Measurements from ENCODE around the gene STARD4. TPM values are rescaled to one million over a fixed set of nuclear protein-coding genes. Genes with fewer than 3 reads are reported as not detected.

Gene STARD4
- total and polyA plus RNA-seq, 2 of the 13 experiments (the other 11 are each of a cell fraction or from before 2014, with no cell fraction given), result 27.4 to 66.9 TPM

DNA sequence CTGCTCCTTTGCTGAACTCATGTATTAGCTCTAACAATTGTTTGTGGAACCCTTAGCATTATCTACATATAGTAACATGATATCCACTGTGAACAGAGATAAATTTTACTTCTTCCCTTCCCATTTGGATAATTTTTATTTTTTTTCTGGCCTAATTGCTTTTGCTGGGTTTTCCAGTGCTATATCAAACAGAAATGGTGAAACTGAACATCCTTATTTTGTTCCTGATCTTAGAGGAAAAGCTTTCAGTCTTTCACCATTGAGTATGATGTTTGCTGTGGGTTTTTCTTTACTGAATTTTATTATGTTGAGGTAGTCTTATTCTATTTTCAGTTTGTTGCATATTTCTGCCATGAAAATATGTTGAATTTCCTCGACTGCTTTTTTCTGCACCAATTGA lies 44.8 kb upstream of the STARD4 start:
- POLR2A ChIA-PET, result no interaction called here
- in situ Hi-C loops (cut with HindIII; ENCODE audit: extremely low pct_ligation_motif_present, low pct_unique_long_range_greater_than_20kb), result no loop called here
- FAIRE-seq (no peak), DNase-seq (ENCODE audit: low spot score) (no peak), ATAC-seq (no peak)
- intact Hi-C loops (cut with micrococcal nuclease; ENCODE audit: unreplicated experiment), result no loop called here
- CTCF ChIA-PET (ENCODE audit: low intra/inter-chr PET ratio, low total read pairs), result no interaction called here
- Histone ChIP-seq H3K9me3 (ENCODE audit: low read length) (no peaks in the 10 kb centered on the region), H3K27me3 (ENCODE audit: control insufficient read depth in 1 of 2, insufficient read depth in 2 of 2, low read length in 2 of 2) (no peaks in the 10 kb centered on the region), H3K79me2 (ENCODE audit: insufficient read depth, low read length) (no peaks in the 10 kb centered on the region), H3K36me3 (replicated peaks in 1 of 2; ENCODE audit: control insufficient read depth in 1 of 2, insufficient read depth in 2 of 2, low read length in 2 of 2) (no peaks in the 10 kb centered on the region), H4K20me1 (ENCODE audit: insufficient read depth, low read length) (no peaks in the 10 kb centered on the region), H3K4me2 (ENCODE audit: low read depth, low read length) (no peak overlapping the region), H3K9ac (ENCODE audit: insufficient read depth, low read depth, low read length) (no peak overlapping the region), H2AFZ (ENCODE audit: low read length) (no peak overlapping the region), H3K4me1 (ENCODE audit: insufficient read depth, low read length) (no peaks in the 10 kb centered on the region), H3K27ac (ENCODE audit: extremely low read length, insufficient read depth, low read length) (no peak overlapping the region), H3K4me3 (replicated peaks in 1 of 3; ENCODE audit: insufficient read depth in 1 of 3, low read depth in 2 of 3, low read length in 3 of 3) (no peak overlapping the region)
- no TSS peak for BruUV-seq (replicated peaks)
- 2% methylated on average over 1 of the region's 1 CpG for WGBS (ENCODE audit: low lambda C conversion rate)
- TF ChIP-seq STAT5B (CRISPR knock-in tag; IDR thresholded peaks at IDR 0.05), result no peak
- TF ChIP-seq MXD1 (CRISPR knock-in tag; IDR thresholded peaks at IDR 0.05), result no peak
- no peak for TF ChIP-seq FOSL1 (CRISPR knock-in tag; IDR thresholded peaks at IDR 0.05; ENCODE audit: borderline replicate concordance)
- no peak for TF ChIP-seq ZBTB49 (CRISPR knock-in tag; IDR thresholded peaks at IDR 0.05; ENCODE audit: borderline replicate concordance)
- TF ChIP-seq SRY (CRISPR knock-in tag; IDR thresholded peaks at IDR 0.05), result no peak

DNA sequence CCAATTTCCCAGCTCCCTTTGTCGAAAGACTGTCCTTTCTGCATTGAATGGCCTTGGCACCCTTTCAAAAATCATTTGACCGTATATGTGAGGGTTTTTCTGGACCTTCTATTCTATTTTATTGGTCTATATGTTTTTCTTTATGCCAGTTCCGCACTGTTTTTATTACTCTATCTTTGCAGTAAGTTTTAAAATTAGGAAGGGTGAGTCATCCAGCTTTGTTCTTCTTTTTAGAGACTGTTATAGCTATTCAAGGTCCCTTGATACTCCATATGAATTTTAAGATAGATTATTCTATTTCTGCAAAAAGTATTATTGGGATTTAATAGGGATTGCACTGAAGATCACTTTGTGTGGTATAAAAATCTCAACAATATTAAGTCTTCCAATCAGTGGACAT lies 44.2 kb upstream of the STARD4 start:
- FAIRE-seq, result no peak
- in situ Hi-C loops (cut with HindIII; ENCODE audit: extremely low pct_ligation_motif_present, low pct_unique_long_range_greater_than_20kb), result no loop called here
- H2AFZ ChIP-seq (ENCODE audit: low read length), result no peak overlapping the region
- no peaks in the 10 kb centered on the region for H3K4me1 ChIP-seq (ENCODE audit: insufficient read depth, low read length)
- H3K27me3 ChIP-seq (ENCODE audit: control insufficient read depth in 1 of 2, insufficient read depth in 2 of 2, low read length in 2 of 2), result no peaks in the 10 kb centered on the region
- H3K9ac ChIP-seq (ENCODE audit: insufficient read depth, low read depth, low read length), result no peak overlapping the region
- ATAC-seq, result no peak
- no peak overlapping the region for H3K4me2 ChIP-seq (ENCODE audit: low read depth, low read length)
- BruUV-seq (replicated peaks), result no TSS peak
- H4K20me1 ChIP-seq (ENCODE audit: insufficient read depth, low read length), result no peaks in the 10 kb centered on the region
- ChIA-PET POLR2A (no interaction called here), CTCF (ENCODE audit: low intra/inter-chr PET ratio, low total read pairs) (no interaction called here)
- H3K4me3 ChIP-seq (replicated peaks in 1 of 3; ENCODE audit: insufficient read depth in 1 of 3, low read depth in 2 of 3, low read length in 3 of 3), result no peak overlapping the region
- 3% methylated on average over 3 of the region's 3 CpGs for WGBS (ENCODE audit: low lambda C conversion rate)
- no peak for DNase-seq (ENCODE audit: low spot score)
- H3K9me3 ChIP-seq (ENCODE audit: low read length), result no peaks in the 10 kb centered on the region
- H3K79me2 ChIP-seq (ENCODE audit: insufficient read depth, low read length), result no peaks in the 10 kb centered on the region
- H3K27ac ChIP-seq (ENCODE audit: extremely low read length, insufficient read depth, low read length), result no peak overlapping the region
- intact Hi-C loops (cut with micrococcal nuclease; ENCODE audit: unreplicated experiment), result no loop called here
- H3K36me3 ChIP-seq (replicated peaks in 1 of 2; ENCODE audit: control insufficient read depth in 1 of 2, insufficient read depth in 2 of 2, low read length in 2 of 2), result no peaks in the 10 kb centered on the region
- TF ChIP-seq ZNF788 (CRISPR knock-in tag; IDR thresholded peaks at IDR 0.05; ENCODE audit: borderline replicate concordance) (no peak), KLF13 (CRISPR knock-in tag; IDR thresholded peaks at IDR 0.05) (no peak), KLF6 (CRISPR knock-in tag; IDR thresholded peaks at IDR 0.05) (no peak), ZNF598 (CRISPR knock-in tag; IDR thresholded peaks at IDR 0.05; ENCODE audit: borderline replicate concordance) (no peak), NAIF1 (CRISPR knock-in tag; IDR thresholded peaks at IDR 0.05; ENCODE audit: borderline replicate concordance) (no peak), RBFOX2 (IDR thresholded peaks at IDR 0.05; ENCODE audit: low read depth, low read length) (no peak), ZNF724P (CRISPR knock-in tag; IDR thresholded peaks at IDR 0.05; ENCODE audit: borderline replicate concordance) (no peak), ZNF740 (CRISPR knock-in tag; IDR thresholded peaks at IDR 0.05) (no peak)
- TF ChIP-seq, protein P1, sequence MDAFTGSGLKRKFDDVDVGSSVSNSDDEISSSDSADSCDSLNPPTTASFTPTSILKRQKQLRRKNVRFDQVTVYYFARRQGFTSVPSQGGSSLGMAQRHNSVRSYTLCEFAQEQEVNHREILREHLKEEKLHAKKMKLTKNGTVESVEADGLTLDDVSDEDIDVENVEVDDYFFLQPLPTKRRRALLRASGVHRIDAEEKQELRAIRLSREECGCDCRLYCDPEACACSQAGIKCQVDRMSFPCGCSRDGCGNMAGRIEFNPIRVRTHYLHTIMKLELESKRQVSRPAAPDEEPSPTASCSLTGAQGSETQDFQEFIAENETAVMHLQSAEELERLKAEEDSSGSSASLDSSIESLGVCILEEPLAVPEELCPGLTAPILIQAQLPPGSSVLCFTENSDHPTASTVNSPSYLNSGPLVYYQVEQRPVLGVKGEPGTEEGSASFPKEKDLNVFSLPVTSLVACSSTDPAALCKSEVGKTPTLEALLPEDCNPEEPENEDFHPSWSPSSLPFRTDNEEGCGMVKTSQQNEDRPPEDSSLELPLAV (CRISPR knock-in tag; conservative IDR thresholded peaks at IDR 0.05; ENCODE audit: low read depth), result no peak
